Measurements from ENCODE around the gene KCNA2. TPM values are rescaled to one million over a fixed set of nuclear protein-coding genes. Genes with fewer than 3 reads are reported as not detected.

The KCNA2 gene
- polyA plus RNA-seq, 3 donors: 0.30 to 0.49 (median 0.32) TPM

DNA sequence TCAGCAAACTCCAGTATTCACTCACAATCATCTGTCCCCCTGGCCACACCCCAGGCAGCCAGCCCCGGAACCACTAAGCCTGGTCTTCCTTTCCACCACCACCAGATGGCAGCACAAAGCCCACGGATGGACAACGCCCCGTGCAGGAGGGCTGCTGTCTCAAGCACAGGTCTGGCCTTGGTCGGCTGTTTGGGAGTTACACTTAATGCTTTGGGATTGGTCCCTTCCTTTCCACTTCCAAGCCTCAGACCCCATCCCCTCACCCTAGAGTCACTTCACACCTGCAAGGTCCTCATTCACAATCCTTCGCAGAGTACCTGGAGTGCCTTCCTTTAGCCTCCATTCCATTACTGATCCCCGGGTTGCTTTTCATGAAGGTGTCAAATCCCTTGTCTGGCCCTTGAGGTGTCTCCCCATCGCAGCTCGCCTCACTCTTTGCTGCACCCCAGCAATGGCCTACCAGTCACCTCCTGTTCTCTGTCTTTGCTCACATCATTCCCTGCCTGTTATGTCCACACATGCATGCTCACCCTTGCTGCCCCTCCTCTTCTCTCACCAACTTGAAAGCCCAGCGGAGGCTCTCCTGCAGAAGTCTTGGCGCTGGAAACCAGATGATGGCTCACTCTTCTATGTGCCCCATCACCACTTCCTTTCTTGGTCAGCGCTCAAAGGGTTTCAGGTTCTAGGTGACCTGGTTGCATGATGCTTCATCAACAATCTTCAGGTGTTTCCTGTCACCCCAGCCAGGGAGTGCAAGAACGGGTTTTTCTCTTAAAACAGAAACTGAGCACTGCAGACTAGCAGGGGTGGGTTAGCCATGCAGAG is 24.9 kb upstream of the KCNA2 start:
- no peak for DNase-seq (ENCODE audit: low read depth in 3 of 3, low spot score in 2 of 3)

DNA sequence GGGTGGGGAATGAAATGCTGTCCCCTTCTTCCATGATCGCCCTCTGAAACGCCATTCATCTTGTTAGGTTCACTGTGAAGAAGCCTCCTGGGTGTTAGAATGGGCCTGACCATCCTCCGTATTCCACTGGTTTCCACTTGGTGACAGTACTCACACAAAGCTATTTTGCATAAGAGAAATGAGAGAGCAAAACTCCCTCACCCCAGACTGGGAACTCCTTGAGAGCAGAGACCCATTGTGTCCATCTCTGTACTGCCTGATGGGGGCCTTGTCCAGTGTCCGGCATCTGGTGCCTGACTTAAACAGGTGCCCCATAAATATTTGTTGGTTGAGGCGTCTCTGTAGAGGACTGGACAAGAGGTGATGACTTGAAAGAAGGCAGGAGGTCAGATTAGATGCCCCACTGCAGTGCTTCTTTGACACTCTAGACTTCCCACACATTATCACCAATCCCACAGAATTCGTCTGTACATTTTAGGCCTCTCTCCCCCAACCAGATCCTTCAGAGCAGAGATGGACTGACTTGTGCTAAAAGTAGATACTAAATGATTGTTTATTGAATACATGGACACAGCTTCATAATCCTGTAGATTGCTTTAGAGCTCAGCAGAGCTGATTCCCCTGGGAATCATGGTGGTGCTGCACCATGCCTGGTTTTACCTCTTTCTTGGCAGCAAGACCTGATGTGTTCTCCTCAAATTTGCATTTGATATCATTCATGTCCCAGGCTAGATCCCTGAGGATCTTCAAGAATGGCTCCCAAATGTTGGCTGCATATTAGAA is 22.4 kb upstream of the KCNA2 start:
- DNase-seq (ENCODE audit: low read depth in 3 of 3, low spot score in 2 of 3): no peak

DNA sequence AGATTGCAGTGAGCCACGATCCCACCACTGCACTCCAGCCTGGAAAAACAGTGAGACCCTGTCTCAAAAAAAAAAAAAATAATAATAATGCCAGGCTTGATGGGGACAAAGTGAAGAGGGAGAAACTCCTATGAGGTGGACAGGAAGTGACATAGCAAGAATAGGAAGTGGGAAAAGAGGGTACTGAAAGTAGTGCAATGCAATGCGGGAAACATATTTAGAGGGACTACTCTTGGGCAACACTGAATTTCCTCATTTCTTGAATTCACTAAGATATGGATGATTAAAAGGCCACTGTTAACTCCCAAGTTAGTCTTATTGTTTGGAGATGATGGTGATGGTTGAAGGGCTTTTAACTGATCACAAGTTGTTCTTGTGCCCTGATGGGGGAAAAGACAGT is 21.6 kb upstream of the KCNA2 start:
- no peak for DNase-seq (ENCODE audit: low read depth in 3 of 3, low spot score in 2 of 3)

GRCh38 chr1:110626889-110627288 is 20.7 kb upstream of the KCNA2 start:
- DNase-seq (ENCODE audit: low read depth in 3 of 3, low spot score in 2 of 3): no peak

GRCh38 chr1:110620686-110621085 is 14.5 kb upstream of the KCNA2 start:
- DNase-seq (ENCODE audit: low read depth in 3 of 3, low spot score in 2 of 3): no peak

GRCh38 chr1:110620250-110620615 is 14.1 kb upstream of the KCNA2 start:
- no peak for DNase-seq (ENCODE audit: low read depth in 3 of 3, low spot score in 2 of 3)

DNA sequence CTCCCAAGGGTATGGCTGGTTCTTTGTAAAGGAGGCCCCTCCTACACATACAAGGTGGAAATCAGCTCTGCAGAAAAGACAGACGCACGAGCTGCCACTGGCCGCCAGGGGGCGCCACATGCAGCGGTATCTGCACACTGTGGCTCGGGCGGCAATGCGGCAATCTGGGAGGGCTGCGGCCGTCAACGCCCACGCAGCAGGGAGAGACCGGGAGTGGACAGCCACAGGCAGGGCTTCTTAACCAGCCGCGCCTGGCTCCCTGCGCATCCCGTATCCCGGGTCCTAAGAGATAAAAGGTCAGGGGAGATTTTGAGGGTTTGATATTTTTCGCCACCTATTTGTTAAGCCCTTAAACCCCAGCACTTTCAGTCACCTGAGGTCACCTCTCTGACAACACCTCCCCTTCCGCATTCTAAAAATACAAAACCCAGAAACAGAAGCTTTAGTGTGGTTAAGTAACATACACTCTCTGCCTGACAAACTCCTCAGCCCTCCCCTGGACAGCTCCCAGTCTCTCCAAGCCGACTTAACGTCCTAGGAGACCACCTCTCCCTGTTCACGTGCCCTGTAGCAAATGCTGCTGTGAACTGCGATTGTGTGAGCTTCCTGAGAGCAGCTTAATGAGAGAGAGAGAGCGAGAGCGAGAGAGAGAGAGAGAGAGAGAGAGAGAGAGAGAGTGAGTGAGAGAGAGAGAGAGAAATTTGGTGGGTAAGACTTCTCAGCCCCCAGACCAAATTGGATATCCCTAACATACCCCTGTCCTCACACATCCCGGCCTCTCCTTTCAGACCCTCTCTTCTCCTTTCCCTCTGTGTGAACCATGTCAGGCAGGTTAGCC is 13.5 kb upstream of the KCNA2 start:
- no peak for DNase-seq (ENCODE audit: low read depth in 3 of 3, low spot score in 2 of 3)

DNA sequence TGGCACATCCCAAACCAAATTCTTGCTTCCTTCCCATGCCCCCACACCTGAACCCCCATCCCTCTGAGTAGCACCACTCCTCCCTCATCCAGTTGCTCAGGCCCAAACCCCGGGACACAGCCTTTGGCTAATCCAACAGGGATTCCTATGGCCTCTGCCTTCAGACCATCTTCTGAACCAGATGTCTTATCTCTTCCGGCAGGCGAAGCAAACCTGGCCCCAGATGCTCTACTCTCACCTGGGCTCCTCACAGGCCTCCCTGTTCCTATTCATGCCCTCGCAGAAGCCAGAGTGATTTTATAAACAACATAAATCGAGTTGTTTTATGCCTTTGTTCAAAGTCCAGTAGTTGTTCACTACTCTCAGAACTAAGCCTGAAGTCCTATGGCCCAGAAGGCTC is 12.5 kb upstream of the KCNA2 start:
- no peak for DNase-seq (ENCODE audit: low read depth in 3 of 3, low spot score in 2 of 3)

DNA sequence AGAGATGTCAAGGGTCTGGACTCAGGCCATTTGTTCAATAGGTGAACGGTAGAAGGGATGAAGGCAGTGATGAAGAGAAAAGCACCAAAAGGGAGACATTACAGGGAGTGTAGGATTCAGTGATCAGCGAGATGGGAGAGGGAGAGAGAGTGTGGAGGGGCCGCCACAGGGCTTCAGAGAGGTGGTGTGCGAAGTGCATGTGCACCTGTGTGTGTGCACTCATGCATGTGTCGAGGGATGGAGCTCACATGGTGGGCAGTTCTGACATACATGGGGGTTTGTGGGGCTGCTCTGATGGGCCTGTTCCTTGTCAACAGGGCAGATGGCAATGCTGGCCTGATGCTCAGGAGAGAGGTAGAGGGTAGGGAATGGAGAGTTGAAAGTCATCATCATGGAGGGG is 11.4 kb upstream of the KCNA2 start:
- DNase-seq (ENCODE audit: low read depth in 3 of 3, low spot score in 2 of 3): no peak

DNA sequence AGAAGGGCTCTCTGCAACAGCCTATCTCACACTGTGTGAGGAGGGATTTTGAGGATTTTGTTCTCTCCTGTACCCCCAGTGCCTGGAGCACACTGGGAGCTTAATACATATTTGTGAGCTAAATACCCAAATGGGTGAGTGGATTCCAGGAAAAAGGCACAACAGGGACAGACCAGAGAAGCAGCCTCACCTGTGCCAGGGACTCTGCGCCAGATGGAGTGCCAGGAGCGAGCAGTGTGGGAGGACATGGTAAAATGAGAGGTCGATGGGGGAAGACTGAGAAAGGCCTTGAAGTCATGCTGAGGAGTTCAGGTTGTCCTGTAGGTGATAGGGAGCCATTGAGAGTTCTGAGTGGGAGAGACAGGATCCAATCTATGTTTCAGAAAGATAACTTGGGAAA is 11.0 kb upstream of the KCNA2 start:
- DNase-seq (ENCODE audit: low read depth in 3 of 3, low spot score in 2 of 3): no peak

DNA sequence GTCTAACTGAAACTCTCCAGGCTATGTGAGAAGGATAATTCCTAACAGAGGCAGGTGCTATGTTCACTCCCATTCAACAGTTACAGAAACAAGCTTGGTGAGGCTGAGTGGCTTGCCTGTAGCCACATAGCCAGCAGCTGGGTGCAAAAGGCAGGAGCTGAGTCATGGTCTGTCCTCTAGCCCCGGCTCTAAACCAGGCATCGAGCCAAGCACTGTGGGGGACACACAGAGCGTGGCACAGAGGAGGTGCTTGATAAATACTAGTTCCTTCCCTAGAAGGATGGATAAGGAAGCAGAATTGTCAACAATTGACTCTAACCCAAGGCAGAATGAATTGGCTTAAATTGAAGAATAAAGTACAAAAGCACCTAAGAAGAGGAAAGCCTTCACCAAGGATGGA is 10.4 kb upstream of the KCNA2 start:
- DNase-seq (ENCODE audit: low read depth in 3 of 3, low spot score in 2 of 3): no peak

GRCh38 chr1:110615548-110616130 is 9.5 kb upstream of the KCNA2 start:
- no peak for DNase-seq (ENCODE audit: low read depth in 3 of 3, low spot score in 2 of 3)

DNA sequence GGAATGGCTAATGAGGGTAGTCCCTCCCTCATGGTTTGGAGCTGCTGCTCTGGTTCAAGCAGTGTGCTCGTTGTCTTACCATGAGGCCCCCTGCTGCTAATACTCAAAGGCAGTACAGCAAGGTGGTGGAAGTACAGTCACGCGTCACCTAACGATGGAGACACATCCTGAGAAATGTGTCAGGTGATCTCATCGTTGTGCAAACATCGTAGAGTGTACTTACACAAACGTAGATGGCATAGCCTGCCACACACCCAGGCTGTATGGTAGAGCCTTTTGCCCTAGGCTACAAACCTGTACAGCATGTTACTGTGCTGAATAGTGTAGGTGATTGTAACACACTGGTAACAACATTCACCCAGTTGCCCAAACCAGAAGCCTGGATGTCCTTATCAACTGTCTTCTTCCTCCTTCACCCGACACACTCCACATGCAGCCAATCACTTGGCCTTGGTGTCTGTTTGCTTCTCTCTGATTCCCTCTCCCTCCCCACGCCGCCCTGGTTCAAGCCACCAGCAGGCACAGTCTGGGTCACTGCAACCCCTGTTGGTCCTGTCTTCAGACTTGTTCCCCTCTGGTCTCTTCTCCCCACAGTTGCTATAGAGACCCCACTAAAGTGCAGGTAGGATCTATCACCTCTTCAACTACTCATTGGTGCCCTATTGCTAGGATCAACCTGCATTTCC is 6.0 kb upstream of the KCNA2 start:
- no peak for DNase-seq (ENCODE audit: low read depth in 3 of 3, low spot score in 2 of 3)

DNA sequence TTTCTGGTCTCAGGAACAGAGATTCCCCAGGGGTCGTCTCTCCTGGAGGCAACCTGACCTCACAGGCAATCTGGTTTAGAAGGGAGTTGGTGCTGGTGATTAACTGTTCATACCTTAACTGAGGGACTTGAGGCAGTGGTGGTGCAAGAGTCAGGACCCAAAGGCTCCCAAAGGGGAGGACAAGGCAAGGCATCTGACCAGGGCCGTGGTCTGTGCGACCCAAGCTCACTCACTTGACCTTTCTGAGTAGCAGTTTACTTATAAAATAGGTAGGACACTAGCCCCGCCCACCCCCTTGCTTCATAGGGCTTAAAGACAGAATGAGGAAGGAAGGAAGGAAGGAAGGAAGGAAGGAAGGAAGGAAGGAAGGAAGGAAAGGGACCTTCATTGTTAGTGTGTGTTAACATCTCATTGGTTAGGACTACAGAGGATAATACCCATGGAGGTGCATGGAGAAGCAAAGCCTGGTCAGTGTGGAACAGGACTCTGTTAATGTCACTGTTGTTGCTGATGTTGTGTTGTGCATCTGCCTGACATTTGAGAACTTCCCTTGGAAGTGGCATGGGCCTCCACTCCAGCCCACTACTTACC is 4.6 kb upstream of the KCNA2 start:
- DNase-seq (ENCODE audit: low read depth in 3 of 3, low spot score in 2 of 3): no peak

DNA sequence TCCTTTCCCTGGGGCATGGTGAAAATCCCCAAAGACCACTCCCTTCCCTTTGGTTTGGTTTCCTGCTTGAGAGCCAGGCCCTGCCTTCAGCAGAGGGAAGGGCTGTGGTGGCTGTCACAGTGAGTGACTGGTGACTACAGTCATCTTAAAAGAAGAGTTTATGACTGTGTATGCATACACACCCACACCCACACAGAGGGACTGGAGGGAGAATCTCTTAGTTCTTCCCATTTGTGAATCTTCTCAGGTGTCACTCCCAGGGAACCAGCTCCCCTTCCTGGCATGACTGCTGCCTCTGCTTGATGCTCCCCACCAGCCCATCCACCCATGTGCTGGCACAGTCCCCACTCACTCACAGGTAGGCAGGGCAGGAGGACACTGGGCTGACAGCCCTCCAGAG is 3.9 kb upstream of the KCNA2 start:
- no peak for DNase-seq (ENCODE audit: low read depth in 3 of 3, low spot score in 2 of 3)

DNA sequence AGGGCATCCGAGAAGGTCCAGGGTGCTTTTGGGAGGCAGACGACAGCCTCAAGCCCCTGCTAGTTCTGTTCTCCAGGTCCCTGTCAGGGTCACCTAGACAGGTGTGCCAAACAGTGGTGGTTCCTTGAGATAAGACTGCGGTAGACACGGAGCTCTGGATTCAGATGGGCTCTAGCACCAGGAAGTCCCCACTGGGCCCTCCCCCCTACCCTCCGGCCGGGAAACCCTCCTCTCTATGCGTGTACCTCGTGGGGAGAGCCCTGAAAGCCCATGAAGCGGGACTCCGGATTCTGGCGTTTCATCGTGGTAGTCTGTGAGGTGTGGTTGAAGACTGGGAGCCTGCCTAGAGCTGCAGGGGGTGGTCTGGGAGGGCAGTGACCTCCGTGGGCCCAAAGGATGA is 2.1 kb upstream of the KCNA2 start:
- no peak for DNase-seq (ENCODE audit: low read depth in 3 of 3, low spot score in 2 of 3)

DNA sequence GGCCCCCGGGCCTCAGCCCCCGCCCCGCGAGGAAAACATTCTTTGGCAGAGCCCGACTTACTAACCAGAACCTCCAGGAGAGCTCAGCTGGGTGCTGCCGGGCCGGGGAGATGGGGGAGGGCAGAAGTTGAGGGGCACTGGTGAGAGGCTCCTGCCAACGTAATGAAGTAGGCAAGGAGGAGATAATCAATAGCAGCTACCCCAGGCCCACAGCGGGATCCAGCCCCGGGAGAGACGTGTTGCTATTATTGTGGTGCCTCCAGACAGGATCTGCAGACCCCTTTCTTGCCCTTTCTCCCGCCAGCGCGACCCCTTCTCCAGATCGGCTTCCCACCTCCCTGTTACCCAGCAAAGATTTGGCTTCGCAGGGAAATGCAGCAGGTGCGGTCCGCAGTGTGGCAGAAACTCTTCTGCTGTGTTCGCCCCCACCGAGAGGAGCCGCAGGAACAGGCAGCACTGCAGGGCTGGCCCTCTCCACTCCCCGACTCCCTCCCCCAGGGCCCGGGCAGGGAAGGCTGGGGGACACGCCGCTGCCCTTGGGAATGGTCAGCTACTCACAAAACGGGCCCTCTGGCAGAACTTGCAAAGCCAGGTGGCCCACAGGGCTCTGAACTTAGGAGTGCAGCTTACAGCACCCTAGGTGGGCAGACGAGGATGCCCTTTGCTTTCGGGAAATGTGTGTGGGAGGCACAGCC is 1.5 kb upstream of the KCNA2 start:
- no peak for DNase-seq (ENCODE audit: low read depth in 3 of 3, low spot score in 2 of 3)

DNA sequence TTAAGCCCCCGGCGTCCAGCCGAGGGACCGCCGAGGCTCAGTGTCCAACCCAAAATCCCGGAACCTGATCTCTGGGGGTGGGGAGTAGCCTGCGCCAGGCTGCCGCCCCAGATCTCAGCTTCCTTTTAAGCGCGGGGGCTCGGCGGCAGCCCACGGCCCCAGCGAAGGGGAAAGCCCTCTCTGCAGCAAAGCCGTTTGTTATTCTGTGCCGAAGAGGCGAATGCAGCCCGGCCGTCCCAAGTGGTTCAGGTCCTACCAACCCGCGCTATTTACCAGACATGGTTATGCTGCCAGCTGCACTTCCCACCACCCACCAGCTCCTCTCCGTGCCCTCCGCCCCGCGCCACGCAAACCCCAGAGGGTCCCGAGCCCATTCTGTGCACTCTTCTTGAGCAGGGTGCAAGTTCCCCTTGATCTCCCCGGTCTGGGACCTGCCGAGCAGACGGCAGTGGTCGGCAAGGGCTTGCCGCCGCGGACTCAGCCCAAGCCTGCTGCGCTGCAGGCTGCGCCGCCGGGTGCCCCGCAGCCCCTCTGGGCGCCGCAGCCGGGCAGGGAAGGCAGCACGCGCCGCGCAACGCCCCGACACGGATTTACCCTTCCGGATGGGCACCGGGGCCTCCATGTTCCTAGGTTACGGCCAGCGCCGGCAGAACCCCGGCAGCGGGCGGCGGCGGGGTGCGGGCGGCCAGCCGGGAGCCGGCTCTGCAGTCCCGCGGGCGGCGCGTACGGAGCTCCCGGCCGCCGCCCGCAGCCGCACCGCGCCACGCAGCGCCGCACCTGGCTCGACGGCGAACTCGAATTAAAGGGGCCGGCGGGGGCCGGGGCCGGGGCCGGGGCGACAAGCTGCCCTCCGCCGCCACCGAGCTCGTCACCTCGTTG is 738 bp upstream of the KCNA2 start:
- no peak for DNase-seq (ENCODE audit: low read depth in 3 of 3, low spot score in 2 of 3)

Data from right renal cortex interstitium (tissue), 3 donors.